Astrocyte of the cerebellum (primary cell): Measurements from ENCODE around the gene DENND5B.

ENCODE experiments used
- DNase-seq: peaks from one replicate; pipeline ENCODE4 v3.0.0-alpha.2; 2011; ENCODE audit warnings: low read depth
- H3K4me3 ChIP-seq: 2 replicates; pipeline ENCODE4 v1.5.1; 2011; ENCODE audit warnings: mild to moderate bottlenecking, low read depth, low read length, moderate library complexity
- CTCF ChIP-seq: IDR thresholded peaks from 2 replicates; pipeline ENCODE4 v1.5.1; 2012; ENCODE audit warnings: low read length, low read depth, moderate library complexity, mild to moderate bottlenecking; ENCODE audit errors: missing control alignments
- in situ Hi-C: cut with HindIII; loops from 2 replicates; pipeline ENCODE4 v1.10.0; 2017; ENCODE audit warnings: low sequenced_read_pairs

Gene DENND5B

GRCh38 chr12:31371256-31371620 is 219.7 kb downstream of the DENND5B start:
- in situ Hi-C loops, result no loop called here
- no peak for TF ChIP-seq CTCF
- no peak overlapping the region for H3K4me3 ChIP-seq
- no peak for DNase-seq

DNA sequence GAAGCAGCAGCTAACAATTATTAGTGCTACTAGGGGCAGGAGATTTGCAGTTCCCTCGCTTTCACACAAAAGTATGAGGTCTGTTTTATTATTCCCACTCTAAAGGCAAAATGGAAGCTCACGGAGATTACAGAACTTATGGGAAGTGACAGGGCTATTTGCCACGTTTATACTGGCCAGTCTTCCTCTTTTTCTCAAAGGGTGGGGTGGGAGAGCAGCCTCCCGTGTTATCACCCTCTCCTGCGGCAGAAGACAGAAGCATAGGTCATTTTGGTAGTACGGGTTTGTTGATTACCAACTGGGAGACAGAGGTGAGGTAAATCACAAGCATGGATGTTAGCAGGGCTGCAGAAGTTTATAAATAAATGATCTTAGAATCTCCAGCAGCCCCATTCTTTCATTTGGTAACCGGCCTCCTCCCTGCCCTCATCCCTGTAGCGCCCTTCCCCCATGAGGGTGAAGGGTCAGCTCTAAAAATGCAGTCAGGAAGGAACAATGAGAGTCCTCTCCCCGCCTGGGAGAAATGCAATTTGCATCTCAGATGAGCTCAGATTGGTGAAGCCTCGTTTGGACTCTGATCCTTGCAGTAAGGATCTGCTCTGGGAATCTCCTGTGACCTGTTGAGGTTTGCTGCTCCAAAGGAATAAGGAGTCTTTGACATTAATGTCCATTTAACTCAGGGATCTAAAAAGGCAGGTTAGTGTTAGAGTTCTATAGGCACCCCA is 220.2 kb downstream of the DENND5B start:
- TF ChIP-seq CTCF, result no peak
- H3K4me3 ChIP-seq, result no peak overlapping the region
- in situ Hi-C loops, result no loop called here
- no peak for DNase-seq

DNA sequence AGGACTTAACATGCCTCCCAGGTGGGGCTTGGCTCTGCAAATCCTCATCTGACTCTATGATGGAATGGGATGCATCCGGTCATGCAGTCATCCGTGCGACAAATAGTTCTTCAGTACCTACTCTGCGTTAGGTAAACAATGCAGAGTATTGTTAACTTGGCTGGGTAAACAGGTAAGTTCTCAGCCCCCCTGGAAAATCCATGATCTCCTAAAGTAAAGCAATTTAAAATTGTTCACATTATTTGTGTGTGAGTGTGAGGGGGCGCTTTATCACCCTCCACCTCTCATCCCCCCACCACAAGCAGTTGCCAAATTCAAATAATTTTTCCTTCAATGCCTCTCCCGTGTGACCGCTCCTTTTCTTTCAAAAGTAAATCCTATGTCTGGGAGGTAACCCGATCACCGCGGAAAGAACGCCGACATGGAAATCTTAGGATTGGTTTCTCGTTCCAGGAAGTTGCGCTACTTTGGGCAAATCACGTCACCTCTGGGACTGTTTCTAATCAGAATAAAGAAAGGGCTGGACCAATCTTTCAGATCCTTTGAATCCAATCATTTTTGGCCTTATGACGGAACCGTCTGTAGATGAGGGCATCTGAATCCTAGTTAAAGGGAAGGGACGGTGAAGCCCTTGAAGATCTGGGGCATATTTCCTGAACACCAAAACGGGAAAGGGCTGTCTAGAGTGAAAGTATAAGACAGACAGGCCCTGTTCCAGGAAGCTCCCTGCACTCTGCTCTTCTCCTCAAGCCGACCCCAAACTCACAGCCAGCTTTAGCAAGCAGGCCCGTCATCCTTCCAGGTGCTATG is 221.0 kb downstream of the DENND5B start:
- no peak overlapping the region for H3K4me3 ChIP-seq
- no peak for DNase-seq
- in situ Hi-C loops, result no loop called here
- no peak for TF ChIP-seq CTCF

DNA sequence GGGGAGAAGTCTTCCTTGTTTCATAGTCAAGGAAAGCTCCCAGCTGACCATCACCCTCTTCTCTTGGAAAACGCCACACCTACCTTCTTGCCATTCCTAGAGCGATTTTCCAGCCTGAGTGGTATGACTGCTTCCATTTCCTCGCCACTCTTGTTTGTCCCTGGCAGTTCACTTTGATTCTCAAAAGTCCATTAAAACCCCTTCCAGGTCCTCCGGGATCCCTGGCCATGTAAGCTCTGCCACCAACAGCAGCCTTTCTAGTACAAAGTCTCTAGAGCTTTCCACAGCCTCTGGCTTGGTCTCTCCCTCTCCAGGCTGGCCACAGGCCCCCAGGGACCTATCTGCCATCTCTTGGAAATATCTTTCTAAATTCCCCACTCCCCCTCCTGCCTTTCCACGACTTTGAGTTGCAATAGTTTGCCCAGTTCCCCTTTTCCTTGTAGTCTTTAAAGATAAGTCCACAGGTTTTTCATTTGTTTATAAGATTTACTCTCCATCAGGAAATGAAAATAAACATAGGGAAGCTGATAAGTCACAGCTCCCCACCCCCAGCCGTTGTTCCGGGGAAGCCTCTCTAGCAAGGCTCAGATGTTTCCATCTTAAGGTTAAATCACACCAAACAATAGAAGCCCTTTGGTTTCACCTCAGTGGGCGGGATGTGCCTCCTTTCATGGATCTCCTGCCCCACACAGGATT is 222.1 kb downstream of the DENND5B start:
- no peak for DNase-seq
- no peak for TF ChIP-seq CTCF
- no peak overlapping the region for H3K4me3 ChIP-seq
- in situ Hi-C loops, result no loop called here

GRCh38 chr12:31366104-31366621 is 224.8 kb downstream of the DENND5B start:
- no peak for DNase-seq
- no peak overlapping the region for H3K4me3 ChIP-seq
- in situ Hi-C loops, result no loop called here
- no peak for TF ChIP-seq CTCF

DNA sequence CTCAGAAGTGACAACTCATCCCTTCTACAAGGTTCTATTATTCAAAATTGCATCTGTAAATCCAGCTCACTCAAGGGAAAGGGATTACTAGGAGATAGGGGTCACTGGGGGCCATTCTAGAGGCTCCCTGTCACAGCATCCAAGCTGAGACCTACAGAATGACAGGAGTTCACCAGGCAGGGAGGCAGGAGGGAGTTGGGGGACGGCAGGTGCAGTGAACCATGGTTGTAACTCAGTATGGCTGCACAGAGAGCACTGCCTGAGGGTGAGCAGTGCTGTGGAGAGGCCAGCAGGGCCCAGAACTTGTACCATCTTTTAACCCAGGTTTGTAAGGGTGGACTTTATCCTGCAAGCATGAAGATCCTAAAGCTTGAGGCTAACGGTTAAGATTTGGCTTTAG is 227.1 kb downstream of the DENND5B start:
- H3K4me3 ChIP-seq, result no peak overlapping the region
- no peak for TF ChIP-seq CTCF
- no peak for DNase-seq
- in situ Hi-C loops, result no loop called here
